GM21381 (cell line): ENCODE data around the gene DDX59.
"Not testable (repeated sequence)": the region's sequence is repeated elsewhere in the genome, so short reads cannot be mapped to it uniquely, and the experiment has no call there.

Source experiments
- ATAC-seq: cut with Tn5 transposase; IDR thresholded peaks from one replicate; pipeline ENCODE4 v1.9.1; 2021; ENCODE audit warnings: mild to moderate bottlenecking, moderate library complexity; ENCODE audit not compliant: unreplicated experiment

Gene DDX59

GRCh38 chr1:200631375-200631774, 38.3 kb downstream of the DDX59 start:
- ATAC-seq = no peak

GRCh38 chr1:200630515-200630899, 39.2 kb downstream of the DDX59 start:
- ATAC-seq = not testable (repeated sequence)

- no peak for ATAC-seq
These were observed 39.7 kb downstream of the DDX59 start for GRCh38 chr1:200629876-200630514.

- ATAC-seq = peak; percentile 66
These were observed 41.4 kb downstream of the DDX59 start for GRCh38 chr1:200628223-200628881.

GRCh38 chr1:200627575-200628222, 42.0 kb downstream of the DDX59 start:
- ATAC-seq = no peak

GRCh38 chr1:200626853-200627534, 42.7 kb downstream of the DDX59 start:
- ATAC-seq = no peak

GRCh38 chr1:200625381-200625824, 44.3 kb downstream of the DDX59 start:
- ATAC-seq = no peak

GRCh38 chr1:200624679-200625335, 44.9 kb downstream of the DDX59 start:
- no peak for ATAC-seq

GRCh38 chr1:200620273-200621131, 49.2 kb downstream of the DDX59 start, which contains the start of gene KIF14:
KIF14 (minus strand) TSS chr1:200620751; CDS start chr1:200618723, 2,028 bp downstream.
- peak; percentile 92 for ATAC-seq

GRCh38 chr1:200619894-200620272, 49.8 kb downstream of the DDX59 start:
- ATAC-seq = no peak

GRCh38 chr1:200610846-200611245, 58.9 kb downstream of the DDX59 start:
- ATAC-seq = no peak

GRCh38 chr1:200602632-200603031, 67.1 kb downstream of the DDX59 start:
- no peak for ATAC-seq
